Globus pallidus (tissue), 1 donor: ENCODE data around the gene SEMA6C.
"Not testable (repeated sequence)": the region's sequence is repeated elsewhere in the genome, so short reads cannot be mapped to it uniquely, and the experiment has no call there.

Source experiments
- DNase-seq: peaks from one replicate; pipeline ENCODE4 v3.0.0-alpha.2; 2015; ENCODE audit warnings: low spot score

Gene SEMA6C

GRCh38 chr1:151146412-151147131 is at the start of gene SEMA6C:
Gene SEMA6C (minus strand): TSS chr1:151146631. CDS start chr1:151142621, 4,010 bp downstream.
- DNase-seq: peak; percentile 95

GRCh38 chr1:151194894-151195594 is 48.6 kb upstream of the SEMA6C start:
- DNase-seq: not testable (repeated sequence)

GRCh38 chr1:151193856-151194255 is 47.4 kb upstream of the SEMA6C start:
- no peak for DNase-seq

- no peak for DNase-seq
These were observed 46.9 kb upstream of the SEMA6C start for GRCh38 chr1:151193304-151193703.

GRCh38 chr1:151192047-151192446 is 45.6 kb upstream of the SEMA6C start:
- no peak for DNase-seq

GRCh38 chr1:151189637-151190445 is 43.4 kb upstream of the SEMA6C start, which contains the start of gene VPS72:
Gene VPS72 (minus strand): TSS chr1:151190197. CDS start chr1:151190121, 76 bp downstream.
- DNase-seq: peak; percentile 84

- DNase-seq: not testable (repeated sequence)
These were observed 42.2 kb upstream of the SEMA6C start for GRCh38 chr1:151188667-151189066.

GRCh38 chr1:151187205-151187604 is 40.8 kb upstream of the SEMA6C start:
- DNase-seq: no peak

- no peak for DNase-seq
These were observed 37.8 kb upstream of the SEMA6C start for GRCh38 chr1:151184211-151184610.

GRCh38 chr1:151176514-151177045 is 30.1 kb upstream of the SEMA6C start:
- no peak for DNase-seq

GRCh38 chr1:151175863-151176262 is 29.4 kb upstream of the SEMA6C start, which contains the start of gene TMOD4:
Gene TMOD4 (minus strand): TSS chr1:151175981. CDS start chr1:151174875, 1,106 bp downstream.
- no peak for DNase-seq

GRCh38 chr1:151175041-151175741 is 28.8 kb upstream of the SEMA6C start:
- peak; percentile 91 for DNase-seq

GRCh38 chr1:151171190-151171589 is 24.8 kb upstream of the SEMA6C start:
- DNase-seq: no peak

- no peak for DNase-seq
These were observed 20.7 kb upstream of the SEMA6C start for GRCh38 chr1:151167116-151167515.

GRCh38 chr1:151166505-151166956 is 20.1 kb upstream of the SEMA6C start:
- no peak for DNase-seq

- peak; percentile 98 for DNase-seq
These were observed 19.5 kb upstream of the SEMA6C start, which contains the start of the genes LYSMD1 and SCNM1 for GRCh38 chr1:151165738-151166504. Gene LYSMD1 (minus strand): TSS chr1:151165902. CDS start chr1:151165258, 644 bp downstream. Gene SCNM1 (plus strand): TSS chr1:151166144. CDS start chr1:151166153, 9 bp downstream.

- DNase-seq: peak; percentile 60
These were observed 18.9 kb upstream of the SEMA6C start for GRCh38 chr1:151165281-151165737.

- DNase-seq: no peak
These were observed 18.4 kb upstream of the SEMA6C start for GRCh38 chr1:151164732-151165280.

- no peak for DNase-seq
These were observed 12.9 kb upstream of the SEMA6C start for GRCh38 chr1:151159373-151159772.

- no peak for DNase-seq
These were observed 12.4 kb upstream of the SEMA6C start for GRCh38 chr1:151158751-151159251.
